Hepatocyte (in vitro differentiated cells): ENCODE data around the gene ARCN1. TPM values are rescaled to one million over a fixed set of nuclear protein-coding genes. Genes with fewer than 3 reads are reported as not detected.
A peak's percentile ranks its signal among the peaks of the same experiment; 100 is the strongest.
"Not testable (repeated sequence)": the region's sequence is repeated elsewhere in the genome, so short reads cannot be mapped to it uniquely, and the experiment has no call there.

Experiments
- DNase-seq: peaks from one replicate; pipeline ENCODE4 v3.0.0-alpha.2; 2016; ENCODE audit warnings: low spot score
- H2AFZ ChIP-seq: fragments of 200-600 bp; sonication (generic); 2 replicates; pipeline ENCODE4 v1.6.0; 2016; ENCODE audit warnings: antibody characterized with exemption, mild to moderate bottlenecking
- H3K27ac ChIP-seq: fragments of 200-600 bp; sonication (generic); 2 replicates; pipeline ENCODE4 v1.5.1; 2016; ENCODE audit warnings: mild to moderate bottlenecking
- H3K27me3 ChIP-seq: fragments of 200-600 bp; sonication (generic); 2 replicates; pipeline ENCODE4 v1.6.1; 2016
- H3K36me3 ChIP-seq: fragments of 200-600 bp; sonication (generic); replicated peaks from 2 replicates; pipeline ENCODE4 v1.5.1; 2016; ENCODE audit warnings: low read depth; ENCODE audit not compliant: insufficient read depth
- H3K4me1 ChIP-seq: fragments of 200-600 bp; sonication (generic); 2 replicates; pipeline ENCODE4 v1.5.1; 2016; ENCODE audit warnings: mild to moderate bottlenecking, moderate library complexity; ENCODE audit not compliant: insufficient read depth
- H3K4me2 ChIP-seq: fragments of 200-600 bp; sonication (generic); 2 replicates; pipeline ENCODE4 v1.6.0; 2016
- H3K4me3 ChIP-seq: fragments of 200-600 bp; sonication (generic); 2 replicates; pipeline ENCODE4 v1.5.1; 2016; ENCODE audit warnings: mild to moderate bottlenecking
- H3K79me2 ChIP-seq: fragments of 200-600 bp; sonication (generic); 2 replicates; pipeline ENCODE4 v1.6.0; 2017; ENCODE audit warnings: mild to moderate bottlenecking
- H3K9me2 ChIP-seq: fragments of 200-600 bp; sonication (generic); replicated peaks from 2 replicates; pipeline ENCODE4 v1.6.0; 2017; ENCODE audit warnings: mild to moderate bottlenecking; ENCODE audit not compliant: insufficient read depth
- H3K9me3 ChIP-seq: fragments of 200-600 bp; sonication (generic); 2 replicates; pipeline ENCODE4 v1.5.1; 2016; ENCODE audit warnings: low read depth, mild to moderate bottlenecking
- H4K20me1 ChIP-seq: fragments of 200-600 bp; sonication (generic); 2 replicates; pipeline ENCODE4 v1.6.0; 2016; ENCODE audit warnings: mild to moderate bottlenecking; ENCODE audit not compliant: insufficient read depth, poor library complexity, severe bottlenecking
- EZH2 ChIP-seq: fragments of 200-600 bp; sonication (generic); IDR thresholded peaks from 2 replicates; pipeline ENCODE4 v1.6.1; 2016; ENCODE audit warnings: antibody characterized with exemption, mild to moderate bottlenecking, borderline replicate concordance
- EZH2phosphoT487 ChIP-seq: fragments of 200-600 bp; sonication (generic); IDR thresholded peaks from one replicate; pipeline ENCODE4 v1.6.1; 2018; ENCODE audit warnings: antibody characterized with exemption, mild to moderate bottlenecking, low read depth, moderate library complexity; ENCODE audit not compliant: unreplicated experiment, severe bottlenecking
- WGBS: methylation state at CpG from one replicate; pipeline ENCODE4 v1.1.6; 2016; ENCODE audit warnings: low lambda C conversion rate; ENCODE audit errors: missing lambda C conversion rate; 5-methylcytosine and 5-hydroxymethylcytosine counted together
- polyA plus RNA-seq: library from polyadenylated mRNA; unstranded; fragments of >200 nt; fragmentation: Nextera tagmentation; extraction: Ambion mirVana; gene quantifications from 2 replicates; pipeline ENCODE4 v1.2.1, GENCODE V29; 2016
- total RNA-seq: library from RNA; depleted of rRNA; stranded (reverse); fragments of >200 nt; gene quantifications from 2 replicates; pipeline ENCODE4 v1.2.3, GENCODE V29; 2014
- TF ChIP-seq, protein P1 (sequence below): fragments of 200-600 bp; sonication (generic); IDR thresholded peaks from 2 replicates; pipeline ENCODE4 v1.5.1; 2016; ENCODE audit warnings: antibody characterized with exemption, mild to moderate bottlenecking; ENCODE audit not compliant: poor library complexity

The ARCN1 gene
- total and polyA plus RNA-seq, 2 experiments from 2014 or later = 166 to 190 TPM

DNA sequence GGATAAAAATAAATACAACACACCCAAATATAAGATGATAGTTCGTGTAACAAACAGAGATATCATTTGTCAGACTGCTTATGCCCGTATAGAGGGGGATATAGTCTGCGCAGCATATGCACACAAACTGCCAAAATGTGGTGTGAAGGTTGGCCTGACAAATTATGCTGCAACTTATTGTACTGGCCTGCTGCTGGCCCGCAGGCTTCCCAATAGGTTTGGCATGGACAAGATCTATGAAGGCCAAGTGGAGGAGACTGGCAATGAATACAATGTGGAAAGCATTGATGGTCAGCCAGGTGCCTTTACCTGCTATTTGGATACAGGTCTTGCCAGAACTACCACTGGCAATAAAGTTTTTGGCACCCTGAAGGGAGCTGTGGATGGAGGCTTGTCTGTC lies 11.4 kb upstream of the ARCN1 start:
- DNase-seq = no peak
- no peak overlapping the region for H3K4me2 ChIP-seq
- no peaks in the 10 kb centered on the region for H4K20me1 ChIP-seq
- peaks cover 4% of the 10 kb centered on the region for H3K79me2 ChIP-seq
- H3K27ac ChIP-seq = no peak overlapping the region
- H3K4me3 ChIP-seq = no peak overlapping the region
- TF ChIP-seq EZH2 (no peak), EZH2phosphoT487 (no peak)
- TF ChIP-seq, protein P1, sequence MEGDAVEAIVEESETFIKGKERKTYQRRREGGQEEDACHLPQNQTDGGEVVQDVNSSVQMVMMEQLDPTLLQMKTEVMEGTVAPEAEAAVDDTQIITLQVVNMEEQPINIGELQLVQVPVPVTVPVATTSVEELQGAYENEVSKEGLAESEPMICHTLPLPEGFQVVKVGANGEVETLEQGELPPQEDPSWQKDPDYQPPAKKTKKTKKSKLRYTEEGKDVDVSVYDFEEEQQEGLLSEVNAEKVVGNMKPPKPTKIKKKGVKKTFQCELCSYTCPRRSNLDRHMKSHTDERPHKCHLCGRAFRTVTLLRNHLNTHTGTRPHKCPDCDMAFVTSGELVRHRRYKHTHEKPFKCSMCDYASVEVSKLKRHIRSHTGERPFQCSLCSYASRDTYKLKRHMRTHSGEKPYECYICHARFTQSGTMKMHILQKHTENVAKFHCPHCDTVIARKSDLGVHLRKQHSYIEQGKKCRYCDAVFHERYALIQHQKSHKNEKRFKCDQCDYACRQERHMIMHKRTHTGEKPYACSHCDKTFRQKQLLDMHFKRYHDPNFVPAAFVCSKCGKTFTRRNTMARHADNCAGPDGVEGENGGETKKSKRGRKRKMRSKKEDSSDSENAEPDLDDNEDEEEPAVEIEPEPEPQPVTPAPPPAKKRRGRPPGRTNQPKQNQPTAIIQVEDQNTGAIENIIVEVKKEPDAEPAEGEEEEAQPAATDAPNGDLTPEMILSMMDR = no peak
- no peaks in the 10 kb centered on the region for H3K9me2 ChIP-seq
- no peaks in the 10 kb centered on the region for H3K9me3 ChIP-seq
- H3K36me3 ChIP-seq = no peaks in the 10 kb centered on the region
- peaks cover 7% of the 10 kb centered on the region for H3K4me1 ChIP-seq
- no peaks in the 10 kb centered on the region for H3K27me3 ChIP-seq
- H2AFZ ChIP-seq = no peak overlapping the region
- 95% methylated on average over 4 of the region's 4 CpGs for WGBS

DNA sequence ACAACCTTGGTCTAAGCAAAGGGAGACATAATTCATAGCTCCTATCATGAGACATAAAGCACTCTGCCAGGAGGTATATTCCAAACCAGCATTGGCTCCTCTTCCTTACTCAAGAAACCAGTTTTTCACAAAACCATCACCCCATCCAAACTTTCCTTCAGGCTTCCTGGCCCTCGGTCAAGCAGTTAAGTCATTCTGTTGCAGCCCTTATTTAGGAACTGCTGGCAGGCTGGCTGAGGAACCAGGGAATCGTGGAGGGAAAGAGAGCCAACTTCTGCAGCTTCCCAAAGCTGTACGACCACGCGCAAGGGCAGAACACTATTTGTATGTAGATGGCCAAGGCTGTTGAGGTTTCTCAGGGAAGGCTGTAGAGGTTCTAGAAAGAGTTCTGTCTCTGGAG lies 7.2 kb upstream of the ARCN1 start:
- Histone ChIP-seq H3K79me2 (peaks cover 4% of the 10 kb centered on the region), H3K4me1 (peaks cover 7% of the 10 kb centered on the region), H3K9me3 (no peaks in the 10 kb centered on the region), H4K20me1 (no peaks in the 10 kb centered on the region), H3K4me3 (no peak overlapping the region), H3K27me3 (no peaks in the 10 kb centered on the region), H3K4me2 (peak overlapping the region; percentile 83), H3K27ac (no peak overlapping the region), H3K9me2 (no peaks in the 10 kb centered on the region), H3K36me3 (no peaks in the 10 kb centered on the region), H2AFZ (no peak overlapping the region)
- no peak for TF ChIP-seq EZH2
- TF ChIP-seq EZH2phosphoT487 = no peak
- TF ChIP-seq, protein P1 = no peak
- no peak for DNase-seq
- WGBS = 88% methylated on average over 5 of the region's 5 CpGs

DNA sequence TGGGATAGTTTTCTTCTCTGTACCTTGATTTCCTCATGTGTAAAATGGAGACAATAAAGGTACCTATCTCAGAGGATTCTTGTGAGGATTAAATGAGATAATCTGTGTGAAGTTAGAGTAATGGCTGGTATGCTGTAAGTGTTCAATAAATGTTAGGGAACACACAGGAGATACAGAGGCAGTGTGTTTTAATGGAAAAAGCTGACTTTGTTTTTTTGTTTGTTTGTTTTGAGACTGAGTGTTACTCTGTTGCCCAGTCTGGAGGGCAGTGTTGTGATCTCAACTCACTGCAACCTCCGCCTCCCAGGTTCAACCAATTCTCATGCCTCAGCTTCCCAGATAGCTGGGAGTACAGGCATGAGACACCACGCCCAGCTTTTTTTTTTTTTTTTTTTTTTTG lies 2.5 kb upstream of the ARCN1 start:
- no peak overlapping the region for H3K27ac ChIP-seq
- TF ChIP-seq EZH2phosphoT487 (no peak), EZH2 (no peak)
- TF ChIP-seq, protein P1 = no peak
- H3K9me3 ChIP-seq = no peaks in the 10 kb centered on the region
- H2AFZ ChIP-seq = no peak overlapping the region
- no peak overlapping the region for H3K4me2 ChIP-seq
- H3K27me3 ChIP-seq = no peaks in the 10 kb centered on the region
- peaks cover 15% of the 10 kb centered on the region for H4K20me1 ChIP-seq
- H3K9me2 ChIP-seq = no peaks in the 10 kb centered on the region
- H3K79me2 ChIP-seq = peaks cover 41% of the 10 kb centered on the region
- DNase-seq = no peak
- H3K36me3 ChIP-seq = no peaks in the 10 kb centered on the region
- peaks cover 11% of the 10 kb centered on the region for H3K4me1 ChIP-seq
- no peak overlapping the region for H3K4me3 ChIP-seq
- WGBS = 79% methylated on average over 2 of the region's 2 CpGs

- Histone ChIP-seq H3K4me2 (no peak overlapping the region), H2AFZ (peak overlapping the region; percentile 58), H3K4me1 (peaks cover 13% of the 10 kb centered on the region), H3K27ac (no peak overlapping the region), H3K27me3 (no peaks in the 10 kb centered on the region), H3K36me3 (no peaks in the 10 kb centered on the region), H3K4me3 (no peak overlapping the region), H4K20me1 (peaks cover 26% of the 10 kb centered on the region), H3K79me2 (peaks cover 48% of the 10 kb centered on the region), H3K9me3 (no peaks in the 10 kb centered on the region), H3K9me2 (no peaks in the 10 kb centered on the region)
- TF ChIP-seq, protein P1 = no peak
- TF ChIP-seq EZH2phosphoT487 = no peak
- DNase-seq = no peak
- 100% methylated on average over 1 of the region's 1 CpG for WGBS
Observed at GRCh38 chr11:118570787-118571186, 1.4 kb upstream of the ARCN1 start.

DNA sequence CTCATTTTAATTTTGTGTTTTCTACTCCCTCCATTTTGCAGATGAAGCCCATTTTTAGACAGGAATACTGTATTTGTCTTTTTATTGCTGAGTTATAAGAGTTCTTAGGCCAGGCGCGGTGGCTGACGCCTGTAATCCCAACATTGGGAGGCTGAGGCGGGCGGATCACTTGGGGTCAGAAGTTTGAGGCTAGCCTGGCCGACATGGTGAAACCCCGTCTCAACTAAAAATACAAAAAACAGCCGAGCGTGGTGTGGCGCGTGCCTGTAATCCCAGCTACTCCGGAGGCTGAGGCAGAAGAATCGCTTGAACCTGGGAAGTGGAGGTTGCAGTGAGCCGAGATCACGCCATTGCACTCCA lies 528 bp upstream of the ARCN1 start:
- not testable (repeated sequence) for H3K9me2 ChIP-seq, H3K9me3 ChIP-seq, H3K27me3 ChIP-seq, H3K36me3 ChIP-seq
- Histone ChIP-seq H3K27ac (peak overlapping the region; percentile 100), H3K4me2 (peak overlapping the region; percentile 86), H3K4me1 (peaks cover 13% of the 10 kb centered on the region), H3K4me3 (peak overlapping the region; percentile 99), H4K20me1 (peaks cover 35% of the 10 kb centered on the region), H2AFZ (peak overlapping the region; percentile 58), H3K79me2 (peaks cover 57% of the 10 kb centered on the region)
- 9% methylated on average over 14 of the region's 15 CpGs for WGBS
- DNase-seq = peak; percentile 26
